SK-N-SH (cell line): ENCODE data around the gene SURF1. TPM values are rescaled to one million over a fixed set of nuclear protein-coding genes. Genes with fewer than 3 reads are reported as not detected.

ENCODE experiments used
- CTCF ChIA-PET: fragments of 300-600, 350-600 bp; formaldehyde crosslinking; extraction: SDS; loops from one replicate; lab custom pipeline; 2021; lab: Yijun Ruan, JAX
- POLR2A ChIA-PET: fragments of 350-600 bp; sonication (Branson Sonifier 250); formaldehyde crosslinking; extraction: SDS; loops from one replicate; lab custom pipeline; 2020; ENCODE audit warnings: antibody characterized with exemption, inconsistent platforms; lab: Yijun Ruan, JAX
- DNase-seq: peaks from one replicate; pipeline ENCODE4 v3.0.0; 2012
- H2AFZ ChIP-seq: fragments of 200-600 bp; sonication (generic); 2 replicates; pipeline ENCODE4 v1.8.1; 2016; ENCODE audit warnings: antibody characterized with exemption, mild to moderate bottlenecking, low read depth
- H3F3A ChIP-seq: fragments of 200-600 bp; sonication (generic); replicated peaks from 2 replicates; pipeline ENCODE3; 2016; ENCODE audit warnings: antibody characterized with exemption, mild to moderate bottlenecking; ENCODE audit not compliant: insufficient read depth
- H3K27ac ChIP-seq, 2 experiments: fragments of 200-500 bp in 1 of 2; fragments of 200-600 bp in 1 of 2; sonication (Bioruptor generic) in 1 of 2; sonication (generic), shearing (Covaris generic) in 1 of 2; 2 replicates each; pipeline versions ENCODE4 v1.5.1 to v1.6.1; 2014 to 2016; ENCODE audit warnings: low read depth in 2 of 2, inconsistent platforms in 1 of 2, low read length in 1 of 2, mild to moderate bottlenecking in 1 of 2, mixed read lengths in 1 of 2
- H3K27me3 ChIP-seq: fragments of 200-600 bp; sonication (generic), shearing (Covaris generic); 2 replicates; pipeline ENCODE4 v1.6.1; 2016; ENCODE audit warnings: mixed run types; ENCODE audit not compliant: insufficient read depth
- H3K36me3 ChIP-seq, 2 experiments: fragments of 200-500 bp in 1 of 2; fragments of 200-600 bp in 1 of 2; sonication (Bioruptor generic) in 1 of 2; sonication (generic) in 1 of 2; replicated peaks in 1 of 2; 2 replicates each; pipeline versions ENCODE3 to v1.5.1; 2014 to 2016; ENCODE audit warnings: low read length in 1 of 2, mild to moderate bottlenecking in 1 of 2; ENCODE audit not compliant: insufficient read depth in 2 of 2, control insufficient read depth in 1 of 2
- H3K4me1 ChIP-seq, 2 experiments: fragments of 200-500 bp in 1 of 2; fragments of 200-600 bp in 1 of 2; sonication (Bioruptor generic) in 1 of 2; sonication (generic), shearing (Covaris generic) in 1 of 2; 2 replicates each; pipeline versions ENCODE4 v1.5.1 to v1.6.1; 2014 to 2016; ENCODE audit warnings: low read depth in 1 of 2, low read length in 1 of 2, mixed run types in 1 of 2; ENCODE audit not compliant: insufficient read depth in 2 of 2, control insufficient read depth in 1 of 2
- H3K4me2 ChIP-seq: fragments of 200-600 bp; sonication (generic), shearing (Covaris generic); 2 replicates; pipeline ENCODE4 v1.6.1; 2017; ENCODE audit warnings: mixed run types
- H3K4me3 ChIP-seq, 2 experiments: fragments of 200-500 bp in 1 of 2; fragments of 200-600 bp in 1 of 2; sonication (Bioruptor generic) in 1 of 2; sonication (generic), shearing (Covaris generic) in 1 of 2; 2 replicates each; pipeline versions ENCODE4 v1.5.1 to v1.8.1; 2014 to 2016; ENCODE audit warnings: low read depth in 2 of 2, inconsistent platforms in 1 of 2, low read length in 1 of 2, mild to moderate bottlenecking in 1 of 2, mixed read lengths in 1 of 2, moderate library complexity in 1 of 2
- H3K79me2 ChIP-seq: fragments of 200-600 bp; sonication (generic); 2 replicates; pipeline ENCODE4 v1.8.1; 2017; ENCODE audit warnings: mild to moderate bottlenecking; ENCODE audit not compliant: insufficient read depth
- H3K9ac ChIP-seq: fragments of 200-600 bp; sonication (generic); 2 replicates; pipeline ENCODE4 v1.6.1; 2017; ENCODE audit warnings: mixed run types
- H3K9me2 ChIP-seq: fragments of 200-600 bp; sonication (generic); 2 replicates; pipeline ENCODE4 v1.6.1; 2017; ENCODE audit warnings: mixed run types
- H3K9me3 ChIP-seq: fragments of 200-600 bp; sonication (generic); 2 replicates; pipeline ENCODE4 v1.6.1; 2017; ENCODE audit warnings: mixed run types, mild to moderate bottlenecking, moderate library complexity
- H4K20me1 ChIP-seq: fragments of 200-600 bp; sonication (generic); 2 replicates; pipeline ENCODE4 v1.6.1; 2017; ENCODE audit warnings: mild to moderate bottlenecking, mixed run types; ENCODE audit not compliant: insufficient read depth
- ELF1 ChIP-seq: IDR thresholded peaks from 2 replicates; pipeline ENCODE4 v1.4.0; 2012
- FOSL2 ChIP-seq: IDR thresholded peaks from 2 replicates; pipeline ENCODE4 v1.4.0; 2012; ENCODE audit warnings: low read depth, mild to moderate bottlenecking, moderate library complexity, borderline replicate concordance
- FOXJ3 ChIP-seq: sonication (generic); formaldehyde crosslinking; IDR thresholded peaks from 2 replicates; pipeline ENCODE4 v1.5.1; 2020; ENCODE audit warnings: mild to moderate bottlenecking, missing genetic modification reagents
- FOXM1 ChIP-seq: IDR thresholded peaks from 2 replicates; pipeline ENCODE4 v1.4.0; 2012; ENCODE audit warnings: low read depth, mild to moderate bottlenecking
- GABPA ChIP-seq: IDR thresholded peaks from 2 replicates; pipeline ENCODE4 v1.4.0; 2012; ENCODE audit warnings: low read depth, mild to moderate bottlenecking
- JUND ChIP-seq: IDR thresholded peaks from 2 replicates; pipeline ENCODE4 v1.4.0; 2012
- NFIC ChIP-seq: IDR thresholded peaks from 2 replicates; pipeline ENCODE4 v1.4.0; 2012; ENCODE audit warnings: borderline replicate concordance
- NRF1 ChIP-seq: IDR thresholded peaks from 2 replicates; pipeline ENCODE4 v1.6.1; 2012; ENCODE audit warnings: low read depth, mild to moderate bottlenecking, low read length
- POLR2AphosphoS5 ChIP-seq: IDR thresholded peaks from 2 replicates; pipeline ENCODE4 v1.6.1; 2012; ENCODE audit warnings: low read depth, low read length
- RFX5 ChIP-seq: IDR thresholded peaks from 2 replicates; pipeline ENCODE4 v1.6.1; 2012; ENCODE audit warnings: mild to moderate bottlenecking, improper control_type of control experiment, low read length
- RXRA ChIP-seq: IDR thresholded peaks from 2 replicates; pipeline ENCODE4 v1.4.0; 2012; ENCODE audit warnings: low read depth, mild to moderate bottlenecking, borderline replicate concordance
- TAF1 ChIP-seq: IDR thresholded peaks from 2 replicates; pipeline ENCODE4 v1.6.1; 2012; ENCODE audit warnings: low read depth, mild to moderate bottlenecking, low read length, moderate library complexity, borderline replicate concordance
- TCF12 ChIP-seq: IDR thresholded peaks from 2 replicates; pipeline ENCODE4 v1.4.0; 2012
- TEAD4 ChIP-seq: IDR thresholded peaks from 2 replicates; pipeline ENCODE4 v1.4.0; 2012; ENCODE audit warnings: mild to moderate bottlenecking, borderline replicate concordance; ENCODE audit not compliant: insufficient read depth
- YY1 ChIP-seq: IDR thresholded peaks from 2 replicates; pipeline ENCODE4 v1.4.0; 2012; ENCODE audit warnings: low read depth, mild to moderate bottlenecking
- WGBS: methylation state at CpG from one replicate; pipeline ENCODE4 v1.1.6; 2017; ENCODE audit warnings: low lambda C conversion rate; 5-methylcytosine and 5-hydroxymethylcytosine counted together
- polyA plus RNA-seq, 3 experiments: library from polyadenylated mRNA; depleted of rRNA; stranded (reverse); fragments of >200 nt; gene quantifications; 2 replicates each; pipeline ENCODE4 v1.2.3, GENCODE V29; 2012
- TF ChIP-seq, protein P1 (sequence below): fragments of 200-600 bp; sonication (generic); IDR thresholded peaks from 2 replicates; pipeline ENCODE4 v1.6.1; 2017; ENCODE audit warnings: antibody characterized with exemption, mild to moderate bottlenecking, moderate library complexity
- TF ChIP-seq, protein P2 (sequence below): fragments of 150-350 bp; IDR thresholded peaks from 2 replicates; pipeline ENCODE4 v1.6.1; 2017; ENCODE audit warnings: antibody characterized with exemption, low read length, low read depth, borderline replicate concordance
- TF ChIP-seq, protein P3 (sequence below): IDR thresholded peaks from 2 replicates; pipeline ENCODE4 v1.4.0; 2012; ENCODE audit warnings: low read depth
- TF ChIP-seq, protein P4 (sequence below): IDR thresholded peaks from 2 replicates; pipeline ENCODE4; 2012
- TF ChIP-seq, protein P5 (sequence below): IDR thresholded peaks from 2 replicates; pipeline ENCODE4 v1.4.0; 2012; ENCODE audit warnings: low read depth, borderline replicate concordance
- TF ChIP-seq, protein P6 (sequence below): IDR thresholded peaks from 2 replicates; pipeline ENCODE4 v1.4.0; 2012; ENCODE audit warnings: low read depth, borderline replicate concordance

SURF1 gene
- polyA plus RNA-seq, 1 of the 3 experiments (the other 2 are of a cell fraction): 103 TPM

DNA sequence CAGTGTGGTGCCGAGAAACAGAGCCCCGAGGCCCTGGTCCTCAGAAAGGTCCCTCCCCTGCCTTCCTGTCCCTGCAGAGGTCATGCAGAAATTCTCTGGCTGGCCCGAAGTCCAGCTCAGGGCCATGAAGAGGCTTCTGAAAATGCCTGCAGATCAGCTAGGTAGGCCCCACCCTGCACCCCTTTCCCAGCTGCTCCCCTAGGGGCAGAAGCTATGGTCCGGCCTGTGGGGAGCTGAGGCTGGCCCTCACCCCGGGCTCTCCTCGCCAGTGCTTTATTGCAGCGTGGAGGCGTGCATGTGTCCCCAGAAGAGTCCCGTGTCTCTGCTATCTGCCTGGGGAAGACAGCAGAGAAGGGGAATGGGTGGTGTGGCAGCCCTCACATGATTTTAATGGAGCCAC is 41.6 kb upstream of the SURF1 start:
- CTCF ChIA-PET: no interaction called here
- TF ChIP-seq, protein P1, sequence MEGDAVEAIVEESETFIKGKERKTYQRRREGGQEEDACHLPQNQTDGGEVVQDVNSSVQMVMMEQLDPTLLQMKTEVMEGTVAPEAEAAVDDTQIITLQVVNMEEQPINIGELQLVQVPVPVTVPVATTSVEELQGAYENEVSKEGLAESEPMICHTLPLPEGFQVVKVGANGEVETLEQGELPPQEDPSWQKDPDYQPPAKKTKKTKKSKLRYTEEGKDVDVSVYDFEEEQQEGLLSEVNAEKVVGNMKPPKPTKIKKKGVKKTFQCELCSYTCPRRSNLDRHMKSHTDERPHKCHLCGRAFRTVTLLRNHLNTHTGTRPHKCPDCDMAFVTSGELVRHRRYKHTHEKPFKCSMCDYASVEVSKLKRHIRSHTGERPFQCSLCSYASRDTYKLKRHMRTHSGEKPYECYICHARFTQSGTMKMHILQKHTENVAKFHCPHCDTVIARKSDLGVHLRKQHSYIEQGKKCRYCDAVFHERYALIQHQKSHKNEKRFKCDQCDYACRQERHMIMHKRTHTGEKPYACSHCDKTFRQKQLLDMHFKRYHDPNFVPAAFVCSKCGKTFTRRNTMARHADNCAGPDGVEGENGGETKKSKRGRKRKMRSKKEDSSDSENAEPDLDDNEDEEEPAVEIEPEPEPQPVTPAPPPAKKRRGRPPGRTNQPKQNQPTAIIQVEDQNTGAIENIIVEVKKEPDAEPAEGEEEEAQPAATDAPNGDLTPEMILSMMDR: no peak
- TF ChIP-seq TEAD4 (no peak), YY1 (no peak), GABPA (no peak), FOXJ3 (CRISPR knock-in tag) (no peak), POLR2AphosphoS5 (no peak), RXRA (no peak), NRF1 (no peak)
- peaks cover 0 to 5% of the 10 kb centered on the region in 2 experiments for H3K36me3 ChIP-seq
- no peak overlapping the region for H3K27ac ChIP-seq
- no peaks in the 10 kb centered on the region for H3F3A ChIP-seq
- no peak overlapping the region for H2AFZ ChIP-seq
- no peaks in the 10 kb centered on the region for H3K27me3 ChIP-seq
- 65% methylated on average over 9 of the region's 9 CpGs for WGBS
- no peaks in the 10 kb centered on the region for H3K9me2 ChIP-seq
- H3K9ac ChIP-seq: no peak overlapping the region
- H3K4me1 ChIP-seq: no peaks in the 10 kb centered on the region
- POLR2A ChIA-PET: no interaction called here
- H4K20me1 ChIP-seq: no peaks in the 10 kb centered on the region
- H3K4me2 ChIP-seq: no peak overlapping the region
- no peak for DNase-seq
- no peaks in the 10 kb centered on the region for H3K79me2 ChIP-seq
- H3K4me3 ChIP-seq: no peak overlapping the region
- no peaks in the 10 kb centered on the region for H3K9me3 ChIP-seq

DNA sequence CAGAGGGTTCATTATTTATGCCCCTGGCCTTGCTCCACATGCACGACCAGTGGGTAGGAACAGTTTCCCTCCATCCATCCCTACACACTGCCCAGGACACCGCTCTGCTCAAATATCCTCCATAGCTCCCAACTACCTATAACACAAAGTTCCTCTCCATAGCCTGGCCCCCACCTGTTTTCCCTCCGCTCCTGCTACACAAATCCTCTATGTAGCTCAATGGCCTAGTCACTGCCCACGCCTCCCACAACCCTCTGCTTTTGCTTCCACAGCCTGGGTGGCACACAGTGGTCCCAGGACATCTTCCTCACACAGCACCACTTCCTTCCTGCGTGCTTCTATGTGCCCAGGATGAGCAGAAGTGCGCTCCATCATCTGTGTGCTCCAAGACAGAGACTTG is 41.1 kb upstream of the SURF1 start:
- Histone ChIP-seq H4K20me1 (no peaks in the 10 kb centered on the region), H3K36me3 (peaks cover 0 to under 1% of the 10 kb centered on the region in 2 experiments), H3K4me3 (no peak overlapping the region), H3K9me3 (no peaks in the 10 kb centered on the region), H3K27ac (no peak overlapping the region), H3K27me3 (no peaks in the 10 kb centered on the region), H3K4me1 (no peaks in the 10 kb centered on the region), H3K79me2 (no peaks in the 10 kb centered on the region), H3K9me2 (no peaks in the 10 kb centered on the region), H3K9ac (no peak overlapping the region), H3F3A (no peaks in the 10 kb centered on the region), H3K4me2 (no peak overlapping the region), H2AFZ (no peak overlapping the region)
- ChIA-PET CTCF (interaction anchor here (1.4 to 1.6 kb wide), 3 partner anchors 20 to 91 kb away, joined by 3 to 5 read pairs (median 4); no protein-coding TSS in a partner anchor), POLR2A (no interaction called here)
- 68% methylated on average over 6 of the region's 6 CpGs for WGBS
- DNase-seq: no peak
- TF ChIP-seq FOXM1 (no peak), TCF12 (no peak), NFIC (no peak), ELF1 (no peak), YY1 (no peak), RFX5 (no peak), TAF1 (no peak), JUND (no peak), FOSL2 (no peak)
- TF ChIP-seq, protein P2, sequence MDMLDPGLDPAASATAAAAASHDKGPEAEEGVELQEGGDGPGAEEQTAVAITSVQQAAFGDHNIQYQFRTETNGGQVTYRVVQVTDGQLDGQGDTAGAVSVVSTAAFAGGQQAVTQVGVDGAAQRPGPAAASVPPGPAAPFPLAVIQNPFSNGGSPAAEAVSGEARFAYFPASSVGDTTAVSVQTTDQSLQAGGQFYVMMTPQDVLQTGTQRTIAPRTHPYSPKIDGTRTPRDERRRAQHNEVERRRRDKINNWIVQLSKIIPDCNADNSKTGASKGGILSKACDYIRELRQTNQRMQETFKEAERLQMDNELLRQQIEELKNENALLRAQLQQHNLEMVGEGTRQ: no peak
- TF ChIP-seq, protein P3, sequence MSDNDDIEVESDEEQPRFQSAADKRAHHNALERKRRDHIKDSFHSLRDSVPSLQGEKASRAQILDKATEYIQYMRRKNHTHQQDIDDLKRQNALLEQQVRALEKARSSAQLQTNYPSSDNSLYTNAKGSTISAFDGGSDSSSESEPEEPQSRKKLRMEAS: no peak
- TF ChIP-seq, protein P1: no peak
- TF ChIP-seq, protein P4, sequence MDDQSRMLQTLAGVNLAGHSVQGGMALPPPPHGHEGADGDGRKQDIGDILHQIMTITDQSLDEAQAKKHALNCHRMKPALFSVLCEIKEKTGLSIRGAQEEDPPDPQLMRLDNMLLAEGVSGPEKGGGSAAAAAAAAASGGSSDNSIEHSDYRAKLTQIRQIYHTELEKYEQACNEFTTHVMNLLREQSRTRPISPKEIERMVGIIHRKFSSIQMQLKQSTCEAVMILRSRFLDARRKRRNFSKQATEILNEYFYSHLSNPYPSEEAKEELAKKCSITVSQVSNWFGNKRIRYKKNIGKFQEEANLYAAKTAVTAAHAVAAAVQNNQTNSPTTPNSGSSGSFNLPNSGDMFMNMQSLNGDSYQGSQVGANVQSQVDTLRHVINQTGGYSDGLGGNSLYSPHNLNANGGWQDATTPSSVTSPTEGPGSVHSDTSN: no peak
- TF ChIP-seq, protein P5, sequence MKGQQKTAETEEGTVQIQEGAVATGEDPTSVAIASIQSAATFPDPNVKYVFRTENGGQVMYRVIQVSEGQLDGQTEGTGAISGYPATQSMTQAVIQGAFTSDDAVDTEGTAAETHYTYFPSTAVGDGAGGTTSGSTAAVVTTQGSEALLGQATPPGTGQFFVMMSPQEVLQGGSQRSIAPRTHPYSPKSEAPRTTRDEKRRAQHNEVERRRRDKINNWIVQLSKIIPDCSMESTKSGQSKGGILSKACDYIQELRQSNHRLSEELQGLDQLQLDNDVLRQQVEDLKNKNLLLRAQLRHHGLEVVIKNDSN: no peak
- TF ChIP-seq, protein P6, sequence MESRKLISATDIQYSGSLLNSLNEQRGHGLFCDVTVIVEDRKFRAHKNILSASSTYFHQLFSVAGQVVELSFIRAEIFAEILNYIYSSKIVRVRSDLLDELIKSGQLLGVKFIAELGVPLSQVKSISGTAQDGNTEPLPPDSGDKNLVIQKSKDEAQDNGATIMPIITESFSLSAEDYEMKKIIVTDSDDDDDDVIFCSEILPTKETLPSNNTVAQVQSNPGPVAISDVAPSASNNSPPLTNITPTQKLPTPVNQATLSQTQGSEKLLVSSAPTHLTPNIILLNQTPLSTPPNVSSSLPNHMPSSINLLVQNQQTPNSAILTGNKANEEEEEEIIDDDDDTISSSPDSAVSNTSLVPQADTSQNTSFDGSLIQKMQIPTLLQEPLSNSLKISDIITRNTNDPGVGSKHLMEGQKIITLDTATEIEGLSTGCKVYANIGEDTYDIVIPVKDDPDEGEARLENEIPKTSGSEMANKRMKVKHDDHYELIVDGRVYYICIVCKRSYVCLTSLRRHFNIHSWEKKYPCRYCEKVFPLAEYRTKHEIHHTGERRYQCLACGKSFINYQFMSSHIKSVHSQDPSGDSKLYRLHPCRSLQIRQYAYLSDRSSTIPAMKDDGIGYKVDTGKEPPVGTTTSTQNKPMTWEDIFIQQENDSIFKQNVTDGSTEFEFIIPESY: no peak
